HCT116 (cell line): ENCODE results near the gene XYLT2. TPM values are rescaled to one million over a fixed set of nuclear protein-coding genes. Genes with fewer than 3 reads are reported as not detected.

Experiments
- ATAC-seq: fragments of 200-7000 bp; cut with Tn5 transposase; 2 replicates; pipeline ENCODE4 v1.9.1; 2020; ENCODE audit warnings: mild to moderate bottlenecking, moderate library complexity
- BruUV-seq: library from RNA; stranded (reverse); fragments of 400-500 nt; replicated peaks from 2 replicates; lab custom pipeline; 2021; lab: Mats Ljungman, UMichigan
- CTCF ChIA-PET: fragments of 300-600 bp; sonication (Branson Sonifier 250); formaldehyde crosslinking; loops from one replicate; lab custom pipeline; 2021; ENCODE audit warnings: antibody characterized with exemption; lab: Charles Lee
- POLR2A ChIA-PET: fragments of 300-600, 350-600 bp; sonication (Branson Sonifier 250); formaldehyde crosslinking; loops from one replicate; lab custom pipeline; 2021; ENCODE audit warnings: antibody characterized with exemption; lab: Charles Lee
- RAD21 ChIA-PET, 2 experiments: fragments of 300-600 bp; sonication (Branson Sonifier 250); formaldehyde crosslinking; loops; one replicate each; lab custom pipeline; 2023; ENCODE audit warnings: low total read pairs in 2 of 2; ENCODE audit not compliant: uncharacterized antibody in 2 of 2, unreplicated experiment in 2 of 2, low non-redundant PET in 1 of 2; lab: Charles Lee
- DNase-seq: peaks from one replicate; pipeline ENCODE4 v3.0.0-alpha.2; 2010; ENCODE audit warnings: low read depth, low spot score
- H2AFZ ChIP-seq: fragments of 200-600 bp; shearing (Covaris generic), sonication (generic); 2 replicates; pipeline ENCODE4 v1.6.1; 2017; ENCODE audit warnings: low read depth, mixed run types, mixed read lengths, antibody characterized with exemption, low read length; ENCODE audit not compliant: poor library complexity, severe bottlenecking
- H3K27ac ChIP-seq: 2 replicates; pipeline ENCODE4 v1.5.1; 2012; ENCODE audit warnings: low read depth, low read length
- H3K27me3 ChIP-seq: fragments of 200-600 bp; sonication (generic); 2 replicates; pipeline ENCODE4 v1.6.1; 2016; ENCODE audit warnings: mixed run types, low read length, mixed read lengths; ENCODE audit not compliant: insufficient read depth
- H3K36me3 ChIP-seq, 2 experiments: fragments of 200-500 bp in 1 of 2; fragments of 200-600 bp in 1 of 2; sonication (Bioruptor generic) in 1 of 2; sonication (generic) in 1 of 2; 2 replicates each; pipeline versions ENCODE4 v1.5.1 to v1.6.1; 2014 to 2016; ENCODE audit warnings: low read length in 2 of 2, inconsistent platforms in 1 of 2, mixed read lengths in 1 of 2, mixed run types in 1 of 2; ENCODE audit not compliant: insufficient read depth in 2 of 2, control insufficient read depth in 1 of 2
- H3K4me1 ChIP-seq, 2 experiments: fragments of 200-600 bp in 1 of 2; sonication (generic) in 1 of 2; 2 replicates each; pipeline versions ENCODE4 v1.5.1 to v1.6.1; 2012 to 2017; ENCODE audit warnings: low read length in 2 of 2, inconsistent platforms in 1 of 2, mild to moderate bottlenecking in 1 of 2, mixed read lengths in 1 of 2, mixed run types in 1 of 2, moderate library complexity in 1 of 2; ENCODE audit not compliant: insufficient read depth in 2 of 2, control insufficient read depth in 1 of 2
- H3K4me2 ChIP-seq: fragments of 200-600 bp; sonication (generic); 2 replicates; pipeline ENCODE4 v1.6.1; 2017; ENCODE audit warnings: mixed run types, low read length, mixed read lengths
- H3K4me3 ChIP-seq, 2 experiments: fragments of 200-600 bp in 1 of 2; sonication (generic) in 1 of 2; replicated peaks in 1 of 2; 2 replicates each; pipeline ENCODE4 v1.5.1; 2011 to 2016; ENCODE audit warnings: low read length in 2 of 2, control low read depth in 1 of 2, low read depth in 1 of 2, mild to moderate bottlenecking in 1 of 2, mixed read lengths in 1 of 2, mixed run types in 1 of 2
- H3K79me2 ChIP-seq: fragments of 200-600 bp; sonication (generic); 2 replicates; pipeline ENCODE4 v1.6.1; 2017; ENCODE audit warnings: mild to moderate bottlenecking, mixed run types, low read length, moderate library complexity, mixed read lengths; ENCODE audit not compliant: insufficient read depth
- H3K9ac ChIP-seq: fragments of 200-600 bp; sonication (generic); 2 replicates; pipeline ENCODE4 v1.6.1; 2016; ENCODE audit warnings: low read length, mixed read lengths
- H3K9me2 ChIP-seq: fragments of 200-600 bp; sonication (generic), shearing (Covaris generic); 2 replicates; pipeline ENCODE4 v1.6.1; 2017; ENCODE audit warnings: mixed run types, mild to moderate bottlenecking, moderate library complexity; ENCODE audit not compliant: insufficient read depth
- H3K9me3 ChIP-seq, 2 experiments: fragments of 200-500 bp in 1 of 2; fragments of 200-600 bp in 1 of 2; sonication (Bioruptor generic) in 1 of 2; sonication (generic) in 1 of 2; 2 replicates each; pipeline ENCODE4 v1.6.1; 2014 to 2017; ENCODE audit warnings: low read length in 2 of 2, mixed read lengths in 2 of 2, inconsistent platforms in 1 of 2, low read depth in 1 of 2, mild to moderate bottlenecking in 1 of 2, mixed run types in 1 of 2, moderate library complexity in 1 of 2; ENCODE audit not compliant: control insufficient read depth in 1 of 2, insufficient read depth in 1 of 2
- H4K20me1 ChIP-seq: fragments of 200-600 bp; sonication (generic), shearing (Covaris generic); 2 replicates; pipeline ENCODE4 v1.6.1; 2017; ENCODE audit warnings: mixed run types, mild to moderate bottlenecking, moderate library complexity; ENCODE audit not compliant: insufficient read depth
- CBX3 ChIP-seq: IDR thresholded peaks from 2 replicates; pipeline ENCODE4 v1.6.1; 2012; ENCODE audit warnings: low read depth
- CTCF ChIP-seq, 3 experiments: fragments of 200-600 bp in 1 of 3; sonication (generic) in 1 of 3; IDR thresholded peaks in 2 of 3; conservative IDR thresholded peaks in 1 of 3; 2 replicates each; pipeline ENCODE4 v1.5.1; 2012 to 2017; ENCODE audit warnings: low read depth in 2 of 3, low read length in 2 of 3, antibody characterized with exemption in 1 of 3, borderline replicate concordance in 1 of 3, control low read depth in 1 of 3, mild to moderate bottlenecking in 1 of 3, mixed read lengths in 1 of 3, mixed run types in 1 of 3, moderate library complexity in 1 of 3; ENCODE audit not compliant: insufficient read depth in 1 of 3
- ELF1 ChIP-seq: IDR thresholded peaks from 2 replicates; pipeline ENCODE4 v1.6.1; 2012; ENCODE audit warnings: low read depth, borderline replicate concordance
- EZH2phosphoT487 ChIP-seq: fragments of 200-600 bp; IDR thresholded peaks from 2 replicates; pipeline ENCODE4 v1.6.1; 2018; ENCODE audit warnings: antibody characterized with exemption, borderline replicate concordance
- MAX ChIP-seq: IDR thresholded peaks from 2 replicates; pipeline ENCODE4 v1.6.1; 2012
- POLR2AphosphoS5 ChIP-seq: IDR thresholded peaks from 2 replicates; pipeline ENCODE4 v1.6.1; 2011; ENCODE audit warnings: mild to moderate bottlenecking, low read depth, low read length, moderate library complexity
- REST ChIP-seq: IDR thresholded peaks from 2 replicates; pipeline ENCODE4 v1.6.1; 2012; ENCODE audit warnings: low read depth
- SIN3A ChIP-seq: IDR thresholded peaks from 2 replicates; pipeline ENCODE4 v1.6.1; 2012; ENCODE audit warnings: low read depth
- SP1 ChIP-seq: IDR thresholded peaks from 2 replicates; pipeline ENCODE4 v1.6.1; 2012; ENCODE audit warnings: low read depth
- ZNF274 ChIP-seq: fragments of 200-500 bp; sonication (Bioruptor generic); IDR thresholded peaks from 2 replicates; pipeline ENCODE4 v1.6.1; 2014; ENCODE audit warnings: mild to moderate bottlenecking, low read depth, low read length, inconsistent platforms
- intact Hi-C: fragments of 100-400 bp; cut with micrococcal nuclease; formaldehyde crosslinking; loops from 2 replicates; pipeline ENCODE4 v1.10.0; 2022
- total RNA-seq: library from RNA; stranded (reverse); gene quantifications from one replicate; pipeline ENCODE4 v1.2.1, GENCODE V29; 2021; ENCODE audit not compliant: unreplicated experiment

Gene XYLT2
- total RNA-seq, 1 experiment from 2014 or later: 37.5 TPM

- TF ChIP-seq REST: no peak
These were observed 18.1 kb downstream of the XYLT2 start (continued) for GRCh38 chr17:50364061-50364458.

- no peak overlapping the region for H3K9ac ChIP-seq
- CTCF ChIA-PET: no interaction called here
- no peaks in the 10 kb centered on the region for H3K27me3 ChIP-seq
- TF ChIP-seq REST: no peak
- TF ChIP-seq ZNF274: no peak
- TF ChIP-seq ELF1: no peak
- no peak for TF ChIP-seq SIN3A
- TF ChIP-seq CBX3: no peak
- TF ChIP-seq CTCF (IDR thresholded peaks at IDR 0.05 in 2 of 3, conservative IDR thresholded peaks at IDR 0.05 in 1 of 3; ENCODE audit: borderline replicate concordance in 1 of 3, insufficient read depth in 1 of 3, low read depth in 2 of 3, low read length in 2 of 3): no peak
- no peak for TF ChIP-seq SP1
- no peak for TF ChIP-seq POLR2AphosphoS5
- TF ChIP-seq MAX: no peak
- no peak for TF ChIP-seq EZH2phosphoT487
- DNase-seq (no peak), ATAC-seq (no peak)
- no TSS peak for BruUV-seq
- H2AFZ ChIP-seq: no peak overlapping the region
- no peak overlapping the region for H3K4me3 ChIP-seq
- no peaks in the 10 kb centered on the region for H3K9me3 ChIP-seq
- peaks cover 13% of the 10 kb centered on the region; the same call in 1 of the 2 replicates for H3K79me2 ChIP-seq
- RAD21 ChIA-PET: no interaction called here
- peaks cover 33 to 42% of the 10 kb centered on the region in 2 experiments for H3K36me3 ChIP-seq
- no peaks in the 10 kb centered on the region for H3K9me2 ChIP-seq
- H3K4me2 ChIP-seq: no peak overlapping the region
- intact Hi-C loops: no loop called here
- no peaks in the 10 kb centered on the region for H4K20me1 ChIP-seq
- POLR2A ChIA-PET: no interaction called here
- peaks cover 3 to 8% of the 10 kb centered on the region in 2 experiments; a peak in 2 of 4 replicates for H3K4me1 ChIP-seq
- H3K27ac ChIP-seq: no peak overlapping the region
These were observed 18.8 kb downstream of the XYLT2 start for GRCh38 chr17:50364715-50365114.
